ENCODE measurements around the gene SRPK3.
"Not testable (repeated sequence)": the region's sequence is repeated elsewhere in the genome, so short reads cannot be mapped to it uniquely, and the experiment has no call there.

Gene SRPK3

DNA sequence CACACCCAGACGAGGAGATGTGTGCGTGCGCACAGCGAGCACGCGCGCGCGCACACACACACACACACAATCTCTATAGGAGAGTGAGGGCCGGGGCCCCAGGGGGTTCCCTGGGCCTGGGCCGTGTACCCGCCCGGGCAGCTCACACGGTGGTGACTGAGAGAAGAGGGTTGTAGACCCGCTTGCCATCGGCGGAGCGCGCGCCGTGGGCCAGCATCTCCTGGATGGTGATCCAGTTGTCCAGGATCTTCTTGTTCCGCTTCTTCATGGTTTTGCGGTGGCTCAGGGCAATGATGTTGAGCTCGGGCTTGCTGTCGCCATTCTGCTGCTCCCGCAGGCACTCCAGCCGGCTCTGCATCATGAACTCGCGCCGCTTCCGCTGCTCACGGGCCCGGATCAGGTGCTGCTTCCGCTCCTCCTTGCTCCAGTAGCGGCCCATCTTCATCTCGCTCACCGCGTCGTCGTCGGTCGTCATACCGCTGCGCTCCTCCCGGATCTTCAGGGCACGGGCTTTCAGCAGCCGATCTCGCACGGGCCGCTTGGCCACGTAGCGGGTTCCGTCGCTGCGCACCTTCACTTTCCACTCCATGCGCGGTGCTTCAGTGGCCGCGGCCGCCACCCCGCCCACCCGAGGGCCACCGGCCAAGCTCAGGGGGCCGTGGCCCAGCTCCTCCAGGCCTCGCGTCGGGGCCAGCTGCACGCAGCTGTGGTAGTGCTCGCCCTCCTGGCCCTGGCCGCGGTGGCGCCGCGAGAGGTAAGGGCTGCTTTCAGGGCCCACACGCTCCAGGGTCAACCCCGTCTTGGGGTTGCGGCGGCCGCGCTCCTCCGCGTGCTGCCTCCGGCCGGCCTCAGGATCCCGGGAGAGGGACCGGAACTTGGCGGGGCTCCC, 22.6 kb downstream of the SRPK3 start:
- H3K4me3 ChIP-seq (ENCODE audit: low read depth, low read length): no peak overlapping the region

DNA sequence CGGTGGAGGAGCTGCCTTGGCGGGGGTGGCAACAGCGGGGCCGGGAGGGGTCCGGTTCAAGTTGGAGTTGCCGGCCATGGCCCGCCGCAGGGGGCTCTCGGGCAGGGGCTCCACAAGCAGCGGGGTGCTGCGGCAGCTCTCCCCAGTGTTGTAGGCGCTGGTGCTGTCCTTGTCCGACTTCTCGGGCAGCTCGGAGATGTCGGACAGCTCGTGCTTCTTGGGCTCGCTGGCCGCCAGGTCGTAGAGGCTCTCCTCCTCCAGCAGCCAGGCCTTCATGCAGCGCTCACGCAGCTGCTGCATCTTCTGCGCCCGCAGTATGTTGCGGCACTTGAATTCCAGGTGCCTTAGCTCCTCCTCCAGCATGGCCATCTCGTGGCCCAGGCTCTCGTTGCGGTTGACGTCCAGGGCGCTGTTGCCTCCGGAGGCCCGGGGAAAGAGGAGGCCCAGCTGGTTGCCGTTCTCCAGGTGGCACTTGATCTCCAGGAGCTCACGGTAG, 23.3 kb downstream of the SRPK3 start:
- no peak overlapping the region for H3K4me3 ChIP-seq (ENCODE audit: low read depth, low read length)

DNA sequence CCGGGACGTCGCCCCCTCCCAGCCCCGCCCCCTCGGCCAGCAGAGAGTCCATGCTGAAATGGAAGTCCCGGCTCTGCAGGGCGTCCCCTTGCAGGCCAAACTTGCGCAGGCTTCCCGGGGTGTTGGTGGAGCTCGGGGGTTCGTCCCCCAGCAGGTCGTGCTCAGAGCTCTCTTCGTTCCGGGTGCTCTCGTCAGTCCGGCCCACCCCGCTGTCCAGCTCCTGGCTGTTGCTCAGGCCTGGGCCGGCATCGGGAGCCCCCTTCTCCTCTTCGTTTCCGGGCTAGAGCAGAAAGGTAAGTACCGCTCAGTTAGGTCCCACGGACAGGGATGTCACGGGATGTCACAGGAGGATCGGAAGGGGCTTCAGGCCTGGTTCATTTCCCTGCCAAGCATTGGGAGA, 23.8 kb downstream of the SRPK3 start:
- H3K4me3 ChIP-seq (ENCODE audit: low read depth, low read length): no peak overlapping the region

DNA sequence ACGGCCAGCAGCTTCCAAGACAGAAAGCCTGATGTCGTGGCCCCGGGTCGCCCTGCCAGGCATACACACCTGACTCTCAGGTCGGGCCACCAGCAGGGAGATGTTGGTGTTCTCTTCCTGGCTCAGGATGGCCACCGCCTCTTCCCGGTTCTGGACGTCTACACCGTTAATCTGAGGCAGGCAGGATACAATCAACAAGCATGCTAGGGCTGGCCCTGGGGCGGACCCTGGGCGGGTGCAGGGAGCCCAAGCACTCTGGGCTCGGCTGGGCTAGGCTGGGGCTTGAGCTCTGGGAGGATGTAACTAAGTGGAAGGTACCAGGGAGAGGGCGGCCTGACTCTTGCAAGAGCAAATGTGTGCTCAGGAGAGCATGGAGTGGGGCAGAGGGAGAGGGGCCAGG, 24.6 kb downstream of the SRPK3 start:
- no peak overlapping the region for H3K4me3 ChIP-seq (ENCODE audit: low read depth, low read length)

DNA sequence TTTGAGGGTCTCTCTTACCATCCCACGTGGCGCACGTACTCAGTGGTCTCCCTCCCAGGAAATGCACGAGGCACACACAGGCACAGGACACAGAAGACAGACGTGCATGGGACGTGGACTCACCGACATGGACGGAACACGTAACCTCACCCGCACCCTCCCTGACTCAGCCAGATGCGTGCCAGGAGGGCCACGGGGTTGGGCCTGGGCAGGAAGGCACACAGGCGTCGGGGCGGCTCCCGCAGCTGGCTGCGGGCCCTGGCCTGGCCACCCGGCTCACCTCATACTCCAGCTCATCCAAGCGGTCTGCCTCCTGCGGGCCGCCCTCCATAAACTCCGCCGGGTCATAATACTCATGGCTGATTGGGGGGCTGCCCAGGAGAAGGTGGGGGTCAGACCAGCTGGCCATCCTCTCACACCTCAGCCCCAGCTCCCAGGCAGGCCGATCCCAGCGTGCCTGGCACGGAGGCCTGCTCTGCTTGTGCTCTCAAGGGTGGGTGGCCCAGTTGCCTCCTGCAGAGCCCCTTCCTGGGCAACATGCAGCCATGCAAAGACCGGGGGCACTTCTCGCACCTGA, 26.2 kb downstream of the SRPK3 start:
- no peak overlapping the region for H3K4me3 ChIP-seq (ENCODE audit: low read depth, low read length)

DNA sequence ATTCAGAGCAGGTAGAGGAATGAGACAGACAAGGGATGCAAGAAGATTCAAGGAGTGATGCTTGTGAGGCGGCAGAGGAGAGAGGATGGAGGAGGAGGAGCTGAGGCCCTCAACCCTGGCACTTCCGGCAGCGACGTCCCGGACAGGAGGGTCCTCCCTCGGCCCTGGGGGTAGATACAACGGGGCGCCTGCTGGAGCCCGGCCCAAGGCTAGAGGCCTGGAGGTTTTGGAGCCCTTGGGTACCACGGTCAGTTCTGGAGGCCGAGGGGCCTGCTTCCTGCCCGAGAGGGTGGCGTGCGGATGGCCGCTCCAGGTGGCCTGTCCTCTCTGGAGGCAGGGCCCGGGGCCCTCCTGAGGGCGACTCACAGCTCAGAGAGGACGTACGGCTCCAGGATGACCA, 27.1 kb downstream of the SRPK3 start:
- H3K4me3 ChIP-seq (ENCODE audit: low read depth, low read length): no peak overlapping the region

DNA sequence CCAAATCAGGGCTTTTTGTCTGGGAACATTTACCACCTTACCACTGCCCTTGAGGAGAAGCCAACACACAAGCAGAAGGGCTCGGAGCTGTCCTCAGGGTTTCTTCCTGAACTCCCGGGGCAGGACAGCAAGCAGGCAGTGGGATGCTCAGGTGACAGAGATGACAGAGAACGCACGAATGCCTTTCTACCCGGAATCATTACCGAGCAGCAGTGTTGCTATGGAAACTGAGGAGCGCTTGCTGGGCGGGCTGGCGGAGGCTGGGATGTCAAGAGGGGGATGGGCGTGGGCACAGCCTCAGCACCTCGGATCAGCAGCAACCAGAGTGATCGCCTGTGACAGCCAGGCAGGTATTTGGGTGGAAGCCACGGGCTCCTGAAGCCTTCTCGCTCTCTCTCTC, 31.4 kb downstream of the SRPK3 start:
- no peak overlapping the region for H3K4me3 ChIP-seq (ENCODE audit: low read depth, low read length)

DNA sequence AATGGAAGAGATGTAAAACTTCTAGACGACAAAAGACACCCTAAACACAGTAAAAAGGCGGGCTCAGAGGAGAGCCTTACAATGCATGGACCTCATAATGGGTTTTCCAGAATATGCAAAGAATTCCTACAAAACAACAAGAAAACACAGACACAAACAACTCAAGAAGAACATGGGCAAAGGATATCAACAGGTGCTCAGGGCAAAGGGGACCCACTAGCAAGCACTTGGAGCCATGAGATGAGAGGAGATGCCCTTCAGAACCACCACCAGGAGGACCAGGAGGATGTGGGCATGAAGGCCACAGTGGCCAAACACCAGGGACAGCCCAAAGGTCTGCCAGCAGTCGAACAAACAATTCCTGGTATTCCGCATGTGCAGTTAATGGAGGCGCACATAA, 32.3 kb downstream of the SRPK3 start:
- H3K4me3 ChIP-seq (ENCODE audit: low read depth, low read length): no peak overlapping the region

DNA sequence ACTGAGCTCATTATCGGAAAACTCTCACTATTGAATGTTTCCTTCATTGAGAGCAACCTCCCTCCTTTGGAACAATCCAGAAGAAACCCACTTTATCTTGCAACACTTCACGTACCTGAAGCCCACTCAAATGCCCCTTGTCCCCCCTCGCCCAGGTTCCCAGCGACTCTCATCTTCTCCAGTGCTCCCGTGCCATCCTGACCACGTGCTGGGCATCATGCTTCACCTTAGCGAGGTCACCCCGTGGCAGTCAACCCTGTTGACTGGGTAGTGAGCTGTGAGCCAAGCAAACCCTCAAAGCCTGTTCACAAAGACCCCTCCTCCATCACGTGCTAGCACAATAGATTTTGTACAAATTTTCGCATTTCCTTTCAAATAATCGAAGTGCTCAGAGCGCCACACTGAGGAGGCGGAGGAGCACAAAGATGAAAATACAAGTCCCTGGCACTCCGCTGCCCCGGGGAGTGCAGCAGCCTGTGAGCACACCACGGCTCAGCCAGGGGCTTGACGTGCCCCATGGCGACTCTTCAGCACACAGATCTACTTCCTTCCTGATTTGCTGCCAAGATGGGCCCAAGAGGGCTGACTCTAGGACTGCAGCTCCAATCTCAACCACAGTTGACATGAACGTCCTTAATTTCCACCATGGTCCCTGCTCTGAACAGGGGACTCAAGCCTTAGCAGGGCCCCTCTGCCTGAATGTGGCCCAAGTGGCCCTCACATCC, 33.9 kb downstream of the SRPK3 start:
- H3K4me3 ChIP-seq (ENCODE audit: low read depth, low read length): no peak overlapping the region

DNA sequence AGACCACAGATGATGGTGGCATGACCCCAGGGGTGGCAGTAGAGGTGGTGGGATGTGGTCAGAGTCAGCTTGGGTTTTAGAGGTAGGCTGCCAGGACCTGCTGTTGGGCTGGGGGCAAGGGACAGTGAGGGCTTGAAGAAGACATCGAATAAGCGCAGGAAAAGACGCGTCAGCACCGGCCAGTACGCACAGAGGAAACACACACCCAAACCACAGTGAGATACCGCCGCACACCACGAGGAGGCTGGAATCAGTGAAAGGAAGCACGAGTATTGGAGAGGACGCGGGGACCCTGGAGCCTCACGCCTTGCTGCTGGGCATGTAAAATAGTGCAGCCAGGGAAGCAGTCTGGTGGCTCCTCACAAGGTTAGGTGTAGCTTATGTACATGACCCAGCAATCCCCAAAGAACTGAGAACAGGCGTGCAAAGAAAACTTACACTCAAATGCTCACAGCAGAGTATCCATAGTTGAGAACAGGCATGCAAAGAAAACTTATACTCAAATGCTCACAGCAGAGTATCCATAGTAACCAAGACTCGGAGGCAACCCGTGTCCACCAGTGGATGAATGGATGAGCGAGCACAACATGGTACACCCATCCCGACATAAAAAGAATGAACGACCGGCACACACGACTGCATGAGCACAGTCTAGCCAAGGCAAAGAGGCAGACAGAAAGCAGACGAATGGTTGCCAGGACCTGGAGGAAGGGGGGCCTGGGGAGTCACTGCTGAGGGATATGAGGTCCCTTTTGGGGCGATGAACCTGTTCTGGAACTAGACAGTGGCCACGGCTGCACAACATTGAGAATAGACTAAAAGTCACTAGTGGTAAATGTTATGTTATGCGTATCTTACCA, 36.2 kb downstream of the SRPK3 start:
- H3K4me3 ChIP-seq (ENCODE audit: low read depth, low read length): no peak overlapping the region

DNA sequence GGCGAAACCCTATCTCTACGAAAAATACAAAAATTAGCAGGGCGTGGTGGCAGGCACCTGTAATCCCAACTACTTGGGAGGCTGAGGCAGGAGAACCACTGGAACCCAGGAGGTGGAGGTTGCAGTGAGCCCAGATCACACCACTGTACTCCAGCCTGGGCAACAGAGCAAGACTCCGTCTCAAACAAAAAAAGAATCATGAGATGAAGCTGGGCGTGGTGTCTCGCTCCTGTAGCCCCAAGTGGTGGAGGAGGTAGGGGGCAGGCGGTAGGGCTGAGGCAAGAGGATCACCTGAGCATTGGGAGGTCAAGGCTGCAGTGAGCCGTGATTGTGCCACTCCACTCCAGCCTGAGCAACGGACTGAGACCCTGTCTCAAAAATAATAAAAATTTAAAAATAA, 37.2 kb downstream of the SRPK3 start:
- H3K4me3 ChIP-seq (ENCODE audit: low read depth, low read length): not testable (repeated sequence)

DNA sequence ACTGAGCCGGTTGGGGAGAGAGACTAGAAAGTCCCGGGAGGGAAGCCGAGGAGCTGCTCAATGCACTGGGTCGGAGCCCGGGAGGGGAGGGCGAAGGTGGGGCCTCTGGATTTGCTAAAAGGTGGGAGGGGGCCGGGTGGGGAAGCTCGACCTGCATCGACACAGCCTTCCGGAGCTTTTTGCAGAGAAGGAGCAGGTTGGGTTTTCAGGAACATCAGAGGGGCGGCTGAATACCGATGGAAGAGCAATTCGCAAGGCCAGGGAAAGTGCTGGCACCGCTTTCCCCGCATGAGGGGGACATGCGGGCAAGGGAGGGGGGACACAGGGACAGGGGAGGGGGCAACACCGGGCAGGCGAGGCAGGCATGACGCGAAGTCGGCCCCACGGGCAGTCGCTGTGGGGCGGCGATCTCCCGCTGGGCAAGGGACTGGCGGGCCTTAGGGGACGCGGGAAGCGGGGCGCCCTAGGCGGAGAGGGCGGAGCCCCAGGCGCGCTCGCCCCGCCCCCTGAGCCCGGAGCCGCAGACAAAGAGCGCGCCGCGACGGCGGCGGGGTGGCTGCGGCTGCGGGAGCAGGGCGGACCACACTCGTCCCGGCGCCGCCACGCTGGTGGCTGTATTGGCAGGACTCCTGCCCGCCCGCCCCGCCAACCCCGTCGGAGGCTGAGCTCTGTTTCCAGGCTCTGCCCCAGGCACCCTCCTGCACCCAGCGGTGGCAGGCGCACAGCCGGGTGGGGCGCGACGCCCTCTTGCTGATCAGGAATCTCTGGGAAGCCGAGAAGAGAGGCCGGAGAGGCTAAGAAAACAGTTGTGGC, 37.9 kb downstream of the SRPK3 start:
- no peak overlapping the region for H3K4me3 ChIP-seq (ENCODE audit: low read depth, low read length)

DNA sequence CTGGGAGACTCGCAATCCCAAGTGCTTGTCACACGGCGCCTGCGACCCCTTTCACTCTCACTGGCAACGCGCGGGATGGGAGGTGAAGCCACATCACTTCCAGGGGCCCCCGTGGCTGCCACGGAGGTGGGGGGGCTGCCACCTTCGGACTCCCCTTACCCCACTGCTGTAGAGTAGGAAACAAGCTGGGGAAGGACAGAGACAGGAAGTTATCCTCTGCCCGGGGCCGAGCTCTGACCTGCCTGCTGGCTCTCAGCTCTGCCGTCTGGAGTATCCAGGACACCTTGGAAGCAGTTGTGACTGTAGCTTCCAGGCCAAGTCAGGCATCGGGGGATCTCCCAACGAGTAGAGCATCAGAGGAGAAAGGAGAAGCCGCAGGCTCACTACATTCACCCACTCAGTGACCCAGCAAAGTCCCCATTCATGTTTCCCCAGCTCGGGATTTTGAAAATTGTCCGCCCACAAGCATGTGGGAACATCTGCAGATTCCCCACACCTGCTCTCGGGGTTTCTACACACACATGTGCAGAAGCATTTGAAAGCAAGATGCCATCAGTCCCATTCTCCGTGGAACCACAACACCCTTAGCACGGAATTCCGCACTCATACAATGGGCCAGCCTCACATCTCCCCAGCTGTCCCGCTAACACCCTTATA, 38.7 kb downstream of the SRPK3 start:
- H3K4me3 ChIP-seq (ENCODE audit: low read depth, low read length): no peak overlapping the region

DNA sequence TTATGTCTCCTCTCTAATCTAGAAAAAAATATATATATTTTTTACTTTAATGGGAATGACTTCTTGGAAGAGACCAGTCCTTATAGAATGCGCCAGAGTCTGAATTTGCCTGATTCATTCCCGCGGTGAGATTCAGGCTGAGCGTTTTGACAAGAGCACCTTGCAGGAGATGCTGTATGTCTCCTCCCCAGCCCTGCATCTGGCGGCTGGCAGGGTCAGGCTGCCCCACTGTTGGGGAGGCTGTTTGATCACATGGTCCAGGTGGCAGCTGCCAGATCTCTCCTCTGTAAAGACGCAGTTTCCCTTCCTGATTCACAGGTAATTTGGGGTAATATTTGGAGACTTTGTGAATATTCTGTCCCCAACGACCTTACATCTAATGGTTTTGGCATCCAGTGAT, 39.8 kb downstream of the SRPK3 start:
- no peak overlapping the region for H3K4me3 ChIP-seq (ENCODE audit: low read depth, low read length)

DNA sequence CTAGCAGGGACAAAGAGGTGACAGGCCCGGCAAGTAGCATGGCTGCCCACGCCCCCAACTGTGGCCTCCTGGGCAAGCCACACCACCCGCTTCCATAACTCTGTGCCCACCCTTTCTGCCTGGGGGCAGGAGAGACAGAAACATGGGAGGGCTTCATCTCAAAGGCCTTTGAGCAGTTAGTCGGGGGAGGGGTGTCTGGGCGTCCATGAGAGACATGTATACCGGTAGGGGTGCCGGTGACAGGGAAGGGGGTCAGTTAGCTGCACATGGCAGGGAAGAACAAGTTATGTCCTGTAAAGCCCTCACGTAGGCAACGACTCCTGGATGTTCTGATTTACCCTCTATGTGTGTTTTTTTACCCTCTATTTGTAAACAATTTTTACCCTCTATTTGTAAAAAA, 40.2 kb downstream of the SRPK3 start:
- H3K4me3 ChIP-seq (ENCODE audit: low read depth, low read length): no peak overlapping the region

DNA sequence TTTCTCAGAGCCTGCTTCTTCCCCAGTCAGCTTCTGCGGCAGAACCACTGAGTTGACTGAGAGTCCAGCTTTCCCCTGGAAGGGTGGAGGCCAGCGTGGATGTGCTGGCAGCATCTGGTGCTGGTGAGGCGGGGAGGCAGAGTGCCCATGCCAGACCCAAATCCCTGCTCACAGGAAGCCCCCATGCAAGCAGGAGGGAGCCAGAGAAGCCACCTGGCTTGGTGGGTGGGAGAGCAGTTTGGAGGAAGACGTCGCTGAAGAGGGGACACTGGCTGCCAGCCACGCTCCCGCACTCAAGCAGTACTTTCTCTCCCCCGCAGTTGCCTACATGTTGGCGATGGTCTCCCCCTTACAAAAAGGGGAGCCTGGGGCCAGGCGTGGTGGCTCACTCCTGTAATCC, 43.5 kb downstream of the SRPK3 start:
- H3K4me3 ChIP-seq (ENCODE audit: low read depth, low read length): no peak overlapping the region

DNA sequence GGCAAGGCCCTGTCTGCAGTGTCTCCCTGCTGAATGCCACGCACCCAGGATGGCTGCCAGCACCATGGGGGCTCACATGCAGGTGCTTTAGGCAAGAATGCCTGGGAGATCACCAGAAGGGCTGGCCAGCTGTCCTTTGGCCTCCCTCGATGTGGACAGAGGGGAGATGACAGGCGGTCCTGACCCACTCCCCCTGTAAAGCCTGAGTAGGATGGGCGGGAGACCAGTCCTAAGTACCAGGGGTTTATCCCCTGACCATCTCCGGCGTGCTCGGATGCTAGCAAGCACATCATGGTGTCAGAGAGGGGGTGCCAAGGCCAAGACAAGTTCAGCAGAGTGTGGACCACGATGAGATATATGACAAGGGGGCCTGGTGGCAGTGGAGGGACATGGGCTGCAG, 44.2 kb downstream of the SRPK3 start:
- H3K4me3 ChIP-seq (ENCODE audit: low read depth, low read length): no peak overlapping the region

DNA sequence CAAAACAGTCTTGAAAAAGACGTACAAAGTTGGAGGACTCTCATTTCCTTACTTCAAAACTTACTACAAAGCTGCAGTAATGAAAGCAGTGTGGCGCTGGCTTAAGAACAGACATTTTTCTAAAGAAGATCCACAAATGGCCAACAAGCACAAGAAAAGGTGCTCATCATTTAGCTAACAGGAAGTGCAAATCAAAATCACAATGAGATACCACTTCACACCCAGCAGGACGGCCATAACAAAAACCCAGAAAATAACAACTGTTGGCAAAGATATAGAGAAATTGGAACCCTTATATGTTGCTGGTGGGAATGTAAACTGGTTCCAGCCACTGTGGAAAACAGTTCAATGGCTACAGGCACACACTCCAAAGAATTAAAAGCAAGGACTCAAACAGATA, 46.2 kb downstream of the SRPK3 start:
- no peak overlapping the region for H3K4me3 ChIP-seq (ENCODE audit: low read depth, low read length)

DNA sequence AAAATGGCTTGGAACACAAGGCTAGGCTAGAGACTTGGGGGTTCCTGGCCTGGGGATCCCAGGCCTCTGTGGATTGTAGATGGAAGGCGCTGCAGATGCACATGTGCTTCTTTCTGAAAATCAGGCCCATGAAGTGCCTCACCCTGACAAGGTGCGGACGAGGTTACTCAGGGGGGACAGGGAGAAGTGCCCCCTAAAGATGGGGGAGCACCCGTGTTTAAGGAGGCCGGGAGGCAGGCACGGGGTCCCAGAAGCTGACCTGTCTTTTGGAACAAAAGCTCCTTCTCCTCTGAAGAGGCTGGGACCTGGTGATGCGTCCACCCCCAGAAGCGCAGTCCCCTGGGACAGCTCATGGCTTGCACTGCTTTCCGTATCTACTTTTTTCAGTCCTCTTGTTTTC, 47.1 kb downstream of the SRPK3 start:
- peak overlapping the region; percentile 65 for H3K4me3 ChIP-seq (ENCODE audit: low read depth, low read length)

DNA sequence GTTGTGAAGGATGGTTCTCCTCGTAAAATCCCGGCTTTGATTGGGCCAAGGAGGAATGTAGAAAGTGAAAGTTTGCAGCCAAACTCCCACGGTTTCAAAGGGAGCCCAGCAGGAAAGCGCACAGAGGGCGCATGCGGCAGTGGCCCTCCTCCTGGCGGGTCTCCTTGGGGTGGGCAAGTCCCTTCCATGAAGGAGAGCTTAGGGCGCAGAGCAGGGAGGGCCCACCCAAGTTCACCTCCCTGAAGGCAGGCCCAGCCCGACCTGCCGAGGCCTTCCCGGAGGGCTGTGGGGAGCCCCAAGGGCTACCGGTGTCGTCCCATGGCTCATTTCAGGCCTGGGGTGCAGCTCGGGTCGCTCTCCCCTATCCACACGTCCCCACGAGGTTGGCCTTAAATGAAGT, 47.5 kb downstream of the SRPK3 start:
- peak overlapping the region; percentile 65 for H3K4me3 ChIP-seq (ENCODE audit: low read depth, low read length)

All from iPS-11a (cell line).